Parathyroid adenoma (tissue), 2 donors: Measurements from ENCODE around the gene SEPTIN5.

Experiments
- H2AFZ ChIP-seq: fragments of 300-600 bp; sonication (generic); one replicate; pipeline ENCODE4 v1.7.0; 2017; ENCODE audit warnings: antibody characterized with exemption, mild to moderate bottlenecking
- H3K27ac ChIP-seq: fragments of 300-600 bp; sonication (generic); one replicate; pipeline ENCODE4 v1.7.0; 2017
- H3K27me3 ChIP-seq: fragments of 300-600 bp; sonication (generic); one replicate; pipeline ENCODE4 v1.7.0; 2017; ENCODE audit warnings: low read length; ENCODE audit not compliant: control insufficient read depth, insufficient read depth
- H3K36me3 ChIP-seq: fragments of 300-600 bp; sonication (generic); one replicate; pipeline ENCODE4 v1.7.0; 2017; ENCODE audit warnings: low read length; ENCODE audit not compliant: control insufficient read depth, insufficient read depth
- H3K4me1 ChIP-seq: fragments of 300-600 bp; sonication (generic); one replicate; pipeline ENCODE4 v1.7.0; 2017; ENCODE audit warnings: control low read depth
- H3K4me2 ChIP-seq: fragments of 300-600 bp; sonication (generic); one replicate; pipeline ENCODE4 v1.7.0; 2017; ENCODE audit warnings: low read length
- H3K4me3 ChIP-seq: fragments of 300-600 bp; sonication (generic); one replicate; pipeline ENCODE4 v1.7.0; 2017; ENCODE audit warnings: low read depth, low read length
- H3K79me2 ChIP-seq: fragments of 300-600 bp; sonication (generic); one replicate; pipeline ENCODE4 v1.7.0; 2017; ENCODE audit warnings: control low read depth
- H3K9ac ChIP-seq: fragments of 300-600 bp; sonication (generic); one replicate; pipeline ENCODE4 v1.7.0; 2017; ENCODE audit warnings: mild to moderate bottlenecking
- H3K9me3 ChIP-seq: fragments of 300-600 bp; sonication (generic); one replicate; pipeline ENCODE4 v1.7.0; 2017; ENCODE audit warnings: low read length; ENCODE audit not compliant: control insufficient read depth
- TF ChIP-seq, protein P1 (sequence below): fragments of 300-600 bp; sonication (generic); IDR thresholded peaks from one replicate; pipeline ENCODE4 v1.7.0; 2017; ENCODE audit warnings: antibody characterized with exemption, mild to moderate bottlenecking
- donor health status: primary hyperparathyroidism.

The SEPTIN5 gene

DNA sequence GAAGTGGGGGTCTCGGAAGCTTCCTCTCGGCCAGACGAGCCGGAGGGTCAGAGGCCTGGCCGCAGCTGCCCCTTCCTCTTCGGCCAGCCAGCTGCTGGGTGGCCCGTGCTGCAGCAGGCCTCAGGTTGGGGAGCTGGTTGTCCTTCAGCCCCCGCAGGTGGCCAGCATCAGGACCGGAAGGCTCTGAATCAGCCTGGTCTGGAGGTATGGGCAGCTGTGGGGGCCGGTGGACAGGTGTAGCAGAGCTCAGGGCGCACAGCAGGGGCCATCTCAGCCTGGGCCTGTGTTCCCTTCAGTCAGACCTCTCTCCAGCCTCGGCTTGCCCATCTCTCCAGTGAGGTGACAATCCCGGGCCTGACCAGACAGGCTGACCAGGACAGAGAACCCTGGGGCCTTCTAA lies 32.4 kb downstream of the SEPTIN5 start:
- no peak overlapping the region for H3K27ac ChIP-seq
- TF ChIP-seq, protein P1, sequence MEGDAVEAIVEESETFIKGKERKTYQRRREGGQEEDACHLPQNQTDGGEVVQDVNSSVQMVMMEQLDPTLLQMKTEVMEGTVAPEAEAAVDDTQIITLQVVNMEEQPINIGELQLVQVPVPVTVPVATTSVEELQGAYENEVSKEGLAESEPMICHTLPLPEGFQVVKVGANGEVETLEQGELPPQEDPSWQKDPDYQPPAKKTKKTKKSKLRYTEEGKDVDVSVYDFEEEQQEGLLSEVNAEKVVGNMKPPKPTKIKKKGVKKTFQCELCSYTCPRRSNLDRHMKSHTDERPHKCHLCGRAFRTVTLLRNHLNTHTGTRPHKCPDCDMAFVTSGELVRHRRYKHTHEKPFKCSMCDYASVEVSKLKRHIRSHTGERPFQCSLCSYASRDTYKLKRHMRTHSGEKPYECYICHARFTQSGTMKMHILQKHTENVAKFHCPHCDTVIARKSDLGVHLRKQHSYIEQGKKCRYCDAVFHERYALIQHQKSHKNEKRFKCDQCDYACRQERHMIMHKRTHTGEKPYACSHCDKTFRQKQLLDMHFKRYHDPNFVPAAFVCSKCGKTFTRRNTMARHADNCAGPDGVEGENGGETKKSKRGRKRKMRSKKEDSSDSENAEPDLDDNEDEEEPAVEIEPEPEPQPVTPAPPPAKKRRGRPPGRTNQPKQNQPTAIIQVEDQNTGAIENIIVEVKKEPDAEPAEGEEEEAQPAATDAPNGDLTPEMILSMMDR = no peak
- H3K4me3 ChIP-seq = no peak overlapping the region
- H2AFZ ChIP-seq = no peak overlapping the region
- H3K36me3 ChIP-seq = no peaks in the 10 kb centered on the region
- no peak overlapping the region for H3K4me2 ChIP-seq
- no peaks in the 10 kb centered on the region for H3K79me2 ChIP-seq
- H3K4me1 ChIP-seq = no peaks in the 10 kb centered on the region
- no peaks in the 10 kb centered on the region for H3K9me3 ChIP-seq
- no peak overlapping the region for H3K9ac ChIP-seq
- no peaks in the 10 kb centered on the region for H3K27me3 ChIP-seq

DNA sequence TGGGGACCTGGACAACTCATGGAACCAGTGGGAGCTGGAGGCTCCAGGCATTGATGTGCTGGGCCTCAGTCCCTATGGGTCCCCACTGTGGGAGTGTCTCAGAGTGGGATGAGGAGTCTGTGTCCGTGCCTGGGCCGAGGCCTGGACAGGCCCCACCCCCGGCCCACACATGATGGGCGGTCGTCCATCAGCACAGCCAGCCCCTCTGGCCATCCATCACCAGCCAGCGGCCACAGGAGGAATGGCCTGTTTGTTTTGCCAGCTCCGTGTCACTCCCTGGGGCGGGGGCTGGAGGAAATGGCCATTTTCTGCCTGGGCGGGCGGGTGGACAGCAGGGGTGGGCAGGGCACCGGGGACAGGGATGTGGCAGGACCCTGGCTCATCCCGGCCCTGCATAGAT lies 33.2 kb downstream of the SEPTIN5 start:
- H3K4me1 ChIP-seq = no peaks in the 10 kb centered on the region
- H3K9ac ChIP-seq = no peak overlapping the region
- H3K79me2 ChIP-seq = no peaks in the 10 kb centered on the region
- H3K4me2 ChIP-seq = no peak overlapping the region
- H2AFZ ChIP-seq = no peak overlapping the region
- TF ChIP-seq, protein P1 = no peak
- H3K9me3 ChIP-seq = no peaks in the 10 kb centered on the region
- H3K27me3 ChIP-seq = no peaks in the 10 kb centered on the region
- no peaks in the 10 kb centered on the region for H3K36me3 ChIP-seq
- H3K4me3 ChIP-seq = no peak overlapping the region
- H3K27ac ChIP-seq = no peak overlapping the region

DNA sequence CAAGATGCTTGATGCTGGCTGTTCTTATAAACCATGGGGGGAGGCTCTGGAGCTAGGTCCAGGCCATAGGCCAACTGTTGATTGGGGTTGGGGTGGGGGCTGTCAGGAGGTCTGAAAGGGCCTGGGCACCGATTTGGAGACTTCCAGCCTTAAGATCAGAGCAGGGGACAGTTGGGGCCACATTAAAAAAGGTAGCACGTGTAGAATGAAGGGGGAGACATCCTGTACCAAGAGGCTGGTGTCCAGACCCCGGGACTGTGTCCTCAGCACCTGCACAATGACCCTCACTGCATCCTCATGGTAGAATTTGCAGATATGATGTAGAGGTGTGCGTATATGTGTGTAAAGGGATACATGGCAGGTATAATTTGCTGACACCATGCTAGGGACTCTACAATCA lies 33.8 kb downstream of the SEPTIN5 start:
- no peak overlapping the region for H3K4me3 ChIP-seq
- H3K4me1 ChIP-seq = no peaks in the 10 kb centered on the region
- no peaks in the 10 kb centered on the region for H3K9me3 ChIP-seq
- no peaks in the 10 kb centered on the region for H3K36me3 ChIP-seq
- no peak overlapping the region for H3K27ac ChIP-seq
- no peaks in the 10 kb centered on the region for H3K27me3 ChIP-seq
- H3K79me2 ChIP-seq = no peaks in the 10 kb centered on the region
- no peak overlapping the region for H3K9ac ChIP-seq
- no peak overlapping the region for H3K4me2 ChIP-seq
- no peak overlapping the region for H2AFZ ChIP-seq
- TF ChIP-seq, protein P1 = no peak

DNA sequence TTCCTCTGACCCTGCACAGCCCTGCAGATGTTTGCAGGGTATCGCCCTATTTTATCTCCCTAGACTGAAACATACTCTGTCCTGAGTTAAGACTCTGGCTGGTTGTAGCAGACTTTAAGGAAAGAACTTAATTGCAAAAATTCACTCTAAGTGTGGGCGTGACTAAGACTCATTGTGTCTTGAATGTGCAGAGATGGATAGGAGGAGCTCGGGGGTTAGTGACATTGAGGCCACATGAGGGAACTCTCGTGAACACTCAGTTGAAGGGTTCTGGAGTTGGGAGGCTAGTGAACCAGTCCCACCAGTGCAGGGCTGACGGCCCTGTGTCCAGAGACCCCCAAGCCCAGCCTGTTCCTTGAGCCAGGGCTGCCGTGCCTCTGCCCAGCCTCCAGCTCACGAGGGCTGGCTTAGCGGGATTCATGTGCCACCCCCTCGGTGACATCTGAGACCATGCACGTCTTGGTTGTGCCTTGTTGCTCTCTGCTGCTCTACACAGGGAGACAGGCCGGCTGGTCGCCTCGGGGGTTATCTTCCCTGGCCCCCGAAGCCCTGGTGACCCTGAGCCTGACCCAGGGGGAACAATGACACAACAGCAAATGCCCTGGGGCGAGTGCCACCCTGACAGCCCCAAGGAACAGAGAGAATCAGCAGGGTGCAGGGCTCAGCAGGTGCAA lies 34.8 kb downstream of the SEPTIN5 start:
- H3K27me3 ChIP-seq = no peaks in the 10 kb centered on the region
- TF ChIP-seq, protein P1 = no peak
- no peaks in the 10 kb centered on the region for H3K9me3 ChIP-seq
- no peaks in the 10 kb centered on the region for H3K79me2 ChIP-seq
- H3K27ac ChIP-seq = no peak overlapping the region
- H3K9ac ChIP-seq = no peak overlapping the region
- no peak overlapping the region for H2AFZ ChIP-seq
- no peaks in the 10 kb centered on the region for H3K36me3 ChIP-seq
- H3K4me3 ChIP-seq = no peak overlapping the region
- no peak overlapping the region for H3K4me2 ChIP-seq
- H3K4me1 ChIP-seq = no peaks in the 10 kb centered on the region

DNA sequence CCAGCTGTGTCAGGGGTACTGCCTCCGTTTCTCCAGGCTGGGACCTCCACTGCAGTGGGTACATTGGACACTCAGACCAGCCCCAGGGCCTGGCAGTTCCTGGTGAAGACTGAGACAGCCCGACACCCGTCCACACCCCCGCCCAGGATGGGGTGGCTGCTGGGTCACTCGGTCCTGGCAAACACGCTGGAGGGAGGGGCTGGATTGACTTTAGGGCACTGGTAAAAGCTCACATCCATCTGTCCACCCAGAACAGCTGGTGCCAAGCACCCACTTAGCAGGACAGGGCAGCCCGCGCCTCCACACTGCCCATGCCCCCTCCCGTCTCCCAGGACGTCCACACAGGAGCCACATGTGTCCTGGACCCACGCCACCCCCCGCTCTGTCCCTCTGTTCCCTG lies 35.6 kb downstream of the SEPTIN5 start:
- Histone ChIP-seq H3K9ac (no peak overlapping the region), H3K4me2 (no peak overlapping the region), H3K9me3 (no peaks in the 10 kb centered on the region), H3K36me3 (no peaks in the 10 kb centered on the region), H3K79me2 (no peaks in the 10 kb centered on the region), H3K27ac (no peak overlapping the region), H2AFZ (no peak overlapping the region), H3K27me3 (no peaks in the 10 kb centered on the region), H3K4me3 (no peak overlapping the region), H3K4me1 (no peaks in the 10 kb centered on the region)
- TF ChIP-seq, protein P1 = no peak
